ENCODE measurements around the gene ASPHD2.

Gene ASPHD2

DNA sequence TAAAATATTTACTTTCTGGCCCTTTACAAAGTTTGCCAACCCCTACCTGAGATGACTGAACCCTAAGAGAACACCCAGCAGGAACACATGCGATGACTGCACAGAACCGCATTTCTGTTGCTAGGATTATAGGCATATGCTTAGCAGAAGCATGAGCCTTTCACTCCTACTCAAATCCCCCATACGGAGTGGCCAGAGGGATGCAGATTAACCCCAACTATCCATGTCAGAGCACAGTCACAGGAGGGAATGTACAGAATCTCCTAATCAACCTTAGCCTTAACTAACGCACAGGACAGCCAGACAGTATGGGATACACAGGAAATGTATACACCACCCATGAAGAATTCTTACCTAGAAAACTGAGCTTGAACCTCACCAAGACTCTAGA is 48.3 kb downstream of the ASPHD2 start:
- no peak for FAIRE-seq

DNA sequence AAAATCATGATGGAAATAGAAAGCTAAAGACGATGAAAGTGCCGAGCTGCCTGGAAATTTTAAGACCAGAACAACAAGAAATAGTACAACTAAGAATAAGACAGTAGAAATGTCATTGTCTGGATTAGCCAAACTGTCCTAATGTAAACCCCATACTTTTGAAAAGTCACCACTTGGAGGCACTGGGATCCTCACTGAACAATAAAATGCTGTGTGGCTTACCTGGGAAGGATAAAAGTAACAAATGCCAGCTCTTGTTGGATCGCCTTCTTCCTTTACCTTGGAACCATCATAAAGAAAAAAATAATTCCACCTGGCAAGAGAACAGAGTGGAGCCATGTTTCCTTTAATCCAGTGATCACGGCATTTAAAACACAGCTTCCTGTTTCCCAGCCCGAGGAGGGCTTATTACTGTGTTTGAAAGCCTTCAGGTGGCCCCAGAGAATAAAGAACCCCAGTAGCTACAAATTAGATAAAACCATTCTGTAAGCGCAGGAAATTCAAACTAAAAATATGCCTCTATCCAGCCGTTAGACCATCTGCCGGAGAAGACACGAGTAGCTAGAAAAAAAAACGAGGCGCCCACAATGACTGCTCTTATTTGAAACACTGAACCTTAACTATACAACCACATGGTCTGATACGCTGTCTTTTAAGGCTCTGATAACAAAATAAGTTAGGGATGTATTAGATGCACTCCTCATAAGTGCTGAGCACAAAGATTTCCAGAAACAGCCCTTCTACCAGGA is 50.2 kb downstream of the ASPHD2 start:
- no peak for FAIRE-seq

DNA sequence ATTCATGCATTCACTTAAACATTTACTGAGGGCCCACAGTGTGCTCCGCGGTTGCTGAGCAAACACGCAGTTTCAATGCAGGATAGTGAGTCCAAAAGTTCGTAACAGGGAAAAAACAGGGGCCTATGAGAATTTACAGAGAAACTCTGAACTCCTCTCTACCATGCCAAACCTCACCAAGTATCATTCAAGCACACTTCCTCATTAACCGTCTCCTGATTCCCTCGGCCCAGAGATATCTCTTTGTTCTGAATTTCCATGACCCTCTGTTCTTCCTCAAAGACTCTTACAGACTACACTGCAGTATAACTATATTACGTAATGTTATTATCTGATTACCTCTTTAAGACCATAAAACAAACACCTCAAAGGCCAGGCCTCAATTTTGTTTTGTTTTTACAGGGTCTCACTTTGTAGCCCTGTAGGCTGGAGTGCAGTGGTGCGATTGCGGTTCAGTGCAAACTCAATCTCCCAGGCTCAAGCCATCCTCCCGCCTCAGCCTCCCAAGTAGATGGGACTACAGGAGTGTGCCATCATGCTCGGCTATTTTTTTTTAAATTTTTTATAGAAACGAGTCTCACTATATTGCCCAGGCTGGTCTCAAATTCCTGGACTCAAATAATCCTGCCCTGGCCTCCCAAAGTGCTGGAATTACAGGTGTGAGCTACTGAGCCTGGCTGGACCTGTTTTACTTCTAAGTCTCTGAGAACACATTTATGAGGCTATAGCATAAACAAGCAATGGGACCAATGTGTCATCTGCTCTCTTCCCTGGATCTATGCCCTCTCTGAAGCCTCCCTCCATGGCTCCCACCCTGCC is 50.9 kb downstream of the ASPHD2 start:
- FAIRE-seq = no peak

DNA sequence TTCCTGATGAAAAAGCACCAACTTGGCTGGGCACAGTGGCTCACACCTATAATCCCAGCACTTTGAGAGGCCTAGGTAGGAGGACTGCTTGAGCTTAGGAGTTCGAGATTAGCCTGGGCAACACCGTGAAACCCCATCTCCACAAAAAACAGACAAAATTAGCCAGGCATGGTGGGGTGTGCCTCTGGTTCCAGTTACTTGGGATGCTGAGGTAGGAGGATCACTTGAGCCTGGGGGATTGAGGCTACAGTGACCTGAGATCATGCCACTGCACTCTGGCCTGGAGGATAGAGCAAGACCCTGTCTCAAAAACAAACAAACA is 51.5 kb downstream of the ASPHD2 start:
- FAIRE-seq = no peak

DNA sequence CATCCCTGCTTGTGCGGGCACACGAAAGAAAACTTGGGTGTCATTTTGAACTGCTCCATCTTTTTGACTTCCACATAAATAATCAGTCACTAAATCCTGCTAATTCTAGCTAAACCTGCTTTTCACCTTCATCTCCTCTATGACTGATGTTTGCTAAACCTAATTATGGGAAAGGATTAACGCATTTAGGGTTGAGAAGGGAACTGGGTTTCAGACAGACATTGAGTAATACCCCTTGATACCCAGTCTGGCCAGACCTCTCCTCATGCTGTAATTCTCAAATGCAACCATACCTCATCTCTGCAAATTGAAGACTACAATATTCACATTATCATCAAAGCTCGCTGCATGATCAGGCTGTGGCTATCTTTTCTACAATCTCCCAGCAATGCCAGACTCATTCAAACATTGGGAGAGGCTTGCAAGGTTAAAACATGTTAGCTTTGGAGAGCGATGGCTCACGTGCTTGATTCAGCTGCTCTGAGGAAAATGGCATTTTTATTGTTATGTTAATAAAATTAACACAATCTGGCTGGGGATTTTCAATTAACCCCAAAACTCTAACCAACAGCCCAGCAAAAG is 52.1 kb downstream of the ASPHD2 start:
- no peak for FAIRE-seq

DNA sequence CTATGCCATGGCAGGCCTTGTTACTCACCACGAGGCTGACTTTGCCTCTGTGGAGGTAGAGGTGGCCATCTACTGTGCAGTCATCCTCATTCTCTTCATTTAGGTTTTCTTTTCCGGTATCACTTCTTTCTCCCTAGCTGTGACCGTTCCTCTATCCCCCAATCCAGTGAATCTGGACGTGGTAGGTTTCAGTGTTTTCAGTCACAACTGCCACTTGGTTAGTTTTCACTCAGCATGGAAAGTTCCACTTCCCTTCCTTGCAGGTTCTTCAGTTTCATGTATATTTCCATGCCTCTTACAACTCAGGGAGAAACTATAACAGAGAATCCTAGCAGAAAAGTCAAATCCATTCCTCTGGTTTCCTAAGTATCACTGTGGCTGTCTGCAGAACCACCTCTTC is 52.6 kb downstream of the ASPHD2 start:
- FAIRE-seq = no peak

DNA sequence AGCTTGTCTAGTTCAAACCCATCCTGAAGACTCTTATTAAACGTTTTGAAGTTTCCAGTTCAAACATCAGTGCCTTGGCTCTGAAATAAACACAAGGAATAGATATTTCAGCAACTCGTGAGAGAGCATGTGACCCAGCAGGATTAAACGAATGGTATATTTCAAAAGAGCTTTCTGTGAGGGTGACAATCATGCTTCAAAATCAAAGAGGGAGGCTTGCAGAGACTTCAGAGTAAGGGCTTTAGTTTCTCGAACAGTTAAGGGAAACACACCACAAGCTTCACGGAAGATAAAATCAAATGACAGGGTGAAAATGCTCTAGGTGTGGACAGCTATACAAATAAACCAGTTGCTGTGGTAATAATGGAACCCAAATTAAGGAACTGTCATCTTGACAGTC is 53.1 kb downstream of the ASPHD2 start:
- no peak for FAIRE-seq

DNA sequence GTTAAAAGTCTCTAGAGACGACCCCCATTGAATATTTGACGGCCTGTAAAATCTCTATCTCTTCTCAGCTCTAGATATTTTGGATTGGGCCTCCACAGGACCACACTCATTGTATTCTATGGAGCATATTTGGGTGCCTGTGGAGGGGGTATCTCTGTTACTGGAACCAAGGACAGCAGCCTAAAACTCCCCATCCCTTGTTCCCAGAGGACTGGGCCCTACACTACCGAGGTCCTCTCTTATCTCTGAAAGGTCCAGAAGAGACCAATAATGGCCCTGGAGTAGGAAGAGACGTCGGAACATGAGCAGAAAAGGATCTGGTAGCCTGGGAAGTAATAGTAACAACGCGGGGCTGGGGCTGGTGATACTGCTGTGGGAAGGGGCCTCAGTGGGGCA is 54.0 kb downstream of the ASPHD2 start:
- FAIRE-seq = no peak

DNA sequence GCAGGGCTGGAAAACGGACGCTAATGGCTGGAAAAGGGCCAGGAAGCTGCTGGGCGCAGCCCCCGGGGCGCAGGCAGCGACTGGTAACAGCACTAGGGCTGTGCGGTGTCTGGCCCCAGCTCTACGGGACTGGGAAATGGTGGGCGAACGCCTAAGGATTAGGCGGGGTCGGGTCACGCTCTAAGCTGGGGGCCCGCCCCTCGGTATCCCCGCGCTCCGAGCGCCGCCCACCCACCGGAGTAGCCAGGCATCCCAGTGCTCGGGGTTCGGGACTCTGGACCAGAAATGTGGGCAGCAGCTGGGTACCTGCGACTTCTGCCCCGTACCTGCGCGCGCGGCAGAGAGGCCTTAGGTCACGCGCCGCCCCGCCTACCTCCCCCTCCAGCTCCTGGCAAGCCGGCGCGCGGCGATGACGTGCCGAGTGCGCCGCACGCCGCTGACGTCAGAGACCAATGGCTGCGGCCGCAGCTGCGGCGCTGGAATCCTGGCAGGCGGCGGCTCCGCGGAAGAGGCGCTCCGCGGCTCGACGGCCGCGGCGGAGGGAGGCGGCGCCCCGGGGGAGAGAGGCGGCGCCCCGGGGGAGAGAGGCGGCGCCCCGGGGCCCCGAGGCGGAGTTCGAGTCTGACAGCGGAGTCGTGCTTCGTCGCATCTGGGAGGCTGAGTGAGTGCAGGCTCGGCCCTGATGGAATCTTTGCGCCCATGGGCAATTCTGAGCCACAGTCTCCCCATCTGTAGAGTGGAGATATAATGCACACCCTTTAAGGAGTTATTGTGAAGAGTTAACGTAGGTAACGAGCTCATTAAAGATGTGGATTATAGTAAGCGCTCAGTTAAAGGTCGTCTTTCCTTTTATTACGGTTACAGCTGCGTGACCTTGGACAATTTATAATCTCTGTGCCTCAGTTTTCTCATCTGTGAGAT is 54.6 kb downstream of the ASPHD2 start, which contains the start of the genes HPS4 and SRRD:
Gene HPS4, minus strand, starts transcription at position 345 of the 921 bp plus-strand sequence. CDS start 2,021 bp downstream, outside the sequence.
Gene SRRD, plus strand, starts transcription at position 439 of the 921 bp plus-strand sequence. Its CDS starts 14 bp downstream, at position 453.
- no peak for FAIRE-seq

DNA sequence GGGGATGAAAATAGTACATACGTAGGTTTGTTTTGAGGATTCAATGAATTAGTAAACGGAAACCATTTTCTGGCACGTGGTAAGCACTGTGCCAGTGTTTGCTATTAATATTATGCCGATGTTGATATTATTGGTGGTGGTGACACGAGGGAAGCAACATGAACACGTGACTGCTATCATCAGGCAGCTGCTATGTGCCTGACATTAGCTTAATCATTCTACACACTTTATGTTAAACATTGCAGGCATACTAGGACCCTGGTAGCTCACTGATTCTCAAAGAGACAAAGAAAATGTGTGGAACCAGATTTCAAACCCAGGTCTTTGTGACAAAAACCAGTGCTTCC is 55.3 kb downstream of the ASPHD2 start:
- FAIRE-seq = no peak

DNA sequence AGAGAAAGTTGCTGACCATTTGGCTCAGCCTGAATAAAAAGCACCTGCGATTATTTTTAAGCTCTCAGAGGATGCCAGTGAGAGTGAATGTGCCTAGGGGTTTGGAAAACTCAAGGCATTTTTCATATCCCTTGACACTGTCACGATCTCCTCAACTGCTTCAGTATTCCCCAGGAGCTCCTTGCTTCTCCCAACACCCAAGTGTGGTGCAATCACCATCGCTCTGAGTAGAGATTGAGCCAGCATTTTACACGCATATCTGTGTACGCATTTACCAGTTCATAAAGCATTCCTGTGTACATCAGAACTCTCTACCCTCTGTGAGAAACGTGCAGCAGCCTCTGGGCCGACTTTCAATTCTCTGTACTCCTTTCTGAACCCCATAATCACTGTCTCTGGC is 56.0 kb downstream of the ASPHD2 start:
- FAIRE-seq = no peak

DNA sequence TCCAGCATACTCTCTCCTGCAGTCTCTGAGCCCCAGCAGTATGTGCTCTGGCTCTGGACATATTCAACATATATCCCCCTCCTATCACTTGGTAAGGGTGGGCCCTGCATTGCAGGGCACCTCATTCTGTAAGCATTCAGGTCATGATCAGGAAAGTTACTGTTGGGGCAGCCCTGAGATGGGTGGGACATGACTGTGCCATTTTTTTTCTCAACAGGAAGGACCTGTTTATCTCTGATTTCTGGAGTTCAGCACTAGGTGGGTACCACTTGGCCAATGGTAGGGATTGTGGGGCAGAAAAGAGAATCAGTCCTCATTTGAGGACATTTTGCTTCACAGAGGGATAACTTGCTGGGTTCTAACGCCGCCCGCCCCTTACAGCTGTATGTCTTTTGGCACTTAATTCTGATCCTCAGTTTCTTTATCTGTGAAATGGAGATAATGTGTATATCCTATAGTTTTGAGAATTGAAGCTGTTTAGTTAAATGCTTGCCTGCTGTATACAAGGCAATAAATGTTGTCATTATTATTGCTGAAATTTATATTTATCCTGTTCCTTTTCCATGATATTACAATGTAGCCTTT is 56.8 kb downstream of the ASPHD2 start:
- FAIRE-seq = no peak

DNA sequence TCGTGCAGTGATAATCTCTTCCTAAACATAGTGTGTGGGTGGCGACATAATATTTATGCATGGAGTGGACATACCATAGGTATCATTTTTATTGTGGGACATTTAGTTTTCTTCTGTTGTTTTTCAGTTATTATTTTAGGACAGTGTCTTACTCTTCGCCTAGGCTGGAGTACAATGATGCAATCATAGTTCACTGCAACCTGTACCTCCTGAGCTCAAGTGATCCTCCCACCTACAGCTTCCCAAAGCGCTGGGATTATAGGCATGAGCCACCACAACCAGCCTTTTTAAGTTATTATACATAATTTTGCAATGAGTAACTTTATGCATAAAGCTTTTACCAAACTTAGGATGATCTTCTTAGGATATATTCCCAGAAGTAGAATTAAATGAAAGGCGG is 57.3 kb downstream of the ASPHD2 start:
- no peak for FAIRE-seq

DNA sequence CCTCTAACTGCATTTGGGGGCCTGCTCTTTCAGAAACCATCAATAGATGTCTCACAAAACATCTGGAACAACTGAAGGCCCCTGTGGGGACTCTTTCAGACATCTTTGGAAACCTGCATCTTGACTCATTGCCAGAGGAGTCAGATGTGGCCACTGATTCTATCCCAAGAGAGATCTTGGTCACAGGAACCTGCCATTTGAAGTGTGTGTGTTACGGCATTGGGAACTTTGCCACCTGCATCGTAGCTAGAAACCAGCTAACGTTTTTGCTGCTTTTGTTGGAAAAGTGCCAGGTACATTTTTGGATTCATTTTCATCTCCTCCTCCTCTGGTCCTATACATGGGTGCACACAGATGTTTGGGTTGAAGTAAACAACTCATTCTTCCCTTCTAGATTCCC is 58.9 kb downstream of the ASPHD2 start:
- FAIRE-seq = no peak

DNA sequence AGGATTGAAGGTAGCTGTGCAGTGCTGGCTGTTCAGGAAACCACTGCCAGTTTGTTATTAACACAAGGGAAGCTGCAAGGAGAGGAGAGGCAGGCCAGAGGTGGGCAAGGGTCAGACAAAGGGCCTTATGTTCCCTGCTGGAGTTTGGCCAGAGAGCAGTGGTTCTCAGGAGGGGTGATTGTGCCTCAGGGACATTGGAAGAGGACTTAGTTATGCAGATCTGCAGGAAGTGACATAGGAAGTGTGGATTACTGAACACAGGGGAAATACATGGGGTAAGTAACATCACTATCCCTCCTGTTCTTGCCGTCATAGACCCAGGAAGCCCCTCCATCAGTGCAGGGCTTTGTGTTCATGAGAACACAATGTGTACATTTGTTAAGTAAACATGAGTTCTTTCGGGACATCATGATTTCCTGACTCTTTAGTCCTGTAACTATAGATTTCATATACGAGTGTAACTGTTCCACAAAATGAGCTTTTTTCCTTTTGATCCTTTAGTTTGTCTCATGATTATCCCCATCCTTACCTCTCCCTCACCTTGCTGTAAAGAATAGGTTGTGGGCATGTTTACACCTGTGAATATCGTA is 60.5 kb downstream of the ASPHD2 start:
- FAIRE-seq = no peak

DNA sequence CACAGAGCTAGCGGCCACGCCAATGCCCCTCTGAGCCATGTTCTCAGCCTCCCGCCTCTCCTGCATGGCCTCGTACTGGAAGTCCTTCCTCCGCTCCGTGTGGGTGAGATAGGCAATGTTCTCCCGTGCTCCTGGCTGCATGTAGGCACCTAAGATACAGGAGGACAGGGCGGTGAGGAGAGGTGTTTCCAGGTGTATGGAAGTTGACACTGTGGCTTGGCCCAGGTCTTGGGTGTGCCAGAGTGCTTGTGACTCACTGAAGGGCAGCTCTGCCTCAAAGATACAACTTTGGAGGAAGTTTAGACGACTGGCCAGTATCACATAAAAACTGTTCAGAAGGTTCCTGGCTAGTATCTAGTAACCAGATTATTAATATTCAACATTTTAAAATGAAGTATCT is 63.2 kb downstream of the ASPHD2 start:
- FAIRE-seq = no peak

DNA sequence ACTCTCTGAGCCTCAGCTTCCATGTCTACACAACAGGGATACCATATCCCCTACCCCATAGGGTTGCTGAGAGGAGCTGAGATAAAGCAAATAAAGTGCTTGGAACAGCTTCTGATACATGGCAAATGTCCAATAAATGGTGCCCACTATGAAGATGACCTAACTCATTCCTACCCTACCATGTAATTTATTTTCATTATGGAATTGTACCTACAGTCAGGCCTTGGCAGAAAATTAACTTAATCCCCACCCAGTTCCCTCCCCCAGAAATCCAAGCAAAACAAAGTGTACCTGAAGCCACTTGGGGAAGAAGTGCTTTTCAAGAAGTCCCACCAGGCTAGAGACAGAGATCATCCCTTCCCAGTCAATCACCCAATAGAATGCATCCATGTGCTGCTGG is 65.4 kb downstream of the ASPHD2 start:
- FAIRE-seq = no peak

All from endometrium (tissue), 2 donors.